Dedifferentiated amniotic fluid mesenchymal stem cell (primary cell): ENCODE results near the gene ITCH.
"Not testable (repeated sequence)": the region's sequence is repeated elsewhere in the genome, so short reads cannot be mapped to it uniquely, and the experiment has no call there.

Experiments
- DNase-seq: peaks from one replicate; pipeline ENCODE4 v3.0.0-alpha.2; 2016; ENCODE audit errors: extremely low spot score

ITCH gene

DNA sequence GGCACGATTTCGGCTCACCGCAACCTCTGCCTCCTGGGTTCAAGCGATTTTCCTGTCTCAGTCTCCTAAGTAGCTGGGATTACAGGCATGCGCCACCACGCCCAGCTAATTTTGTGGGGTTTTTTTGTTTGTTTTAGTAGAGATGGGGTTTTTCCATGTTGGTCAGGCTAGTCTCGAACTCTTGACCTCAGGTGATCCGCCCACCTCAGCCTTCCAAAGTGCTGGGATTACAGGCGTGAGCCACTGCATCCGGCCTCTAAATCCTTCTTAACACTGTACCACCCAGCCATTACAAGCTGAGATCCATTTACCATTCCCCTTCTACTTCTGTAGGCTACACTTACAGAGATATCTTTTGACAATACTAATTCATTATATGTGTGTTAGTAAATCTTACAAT lies 51.5 kb downstream of the ITCH start:
- not testable (repeated sequence) for DNase-seq

DNA sequence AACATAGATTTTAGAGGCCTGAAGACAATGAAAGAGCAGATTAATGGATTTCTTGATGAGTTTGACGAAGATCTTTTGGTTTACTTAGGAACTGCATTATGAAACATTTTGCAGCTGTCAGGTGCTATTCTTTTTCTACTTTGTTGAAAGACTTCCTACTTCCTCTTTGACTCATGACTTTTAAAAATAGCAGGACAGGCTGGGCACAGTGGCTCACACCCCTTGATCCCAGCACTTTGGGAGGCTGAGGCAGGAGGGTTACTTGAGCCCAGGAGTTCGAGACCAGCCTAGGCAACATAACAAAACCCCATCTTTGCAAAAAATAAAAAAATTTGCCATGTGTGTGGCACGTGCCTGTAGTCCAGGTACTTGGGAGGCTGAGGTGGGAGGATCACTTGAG lies 52.0 kb downstream of the ITCH start:
- DNase-seq = no peak

DNA sequence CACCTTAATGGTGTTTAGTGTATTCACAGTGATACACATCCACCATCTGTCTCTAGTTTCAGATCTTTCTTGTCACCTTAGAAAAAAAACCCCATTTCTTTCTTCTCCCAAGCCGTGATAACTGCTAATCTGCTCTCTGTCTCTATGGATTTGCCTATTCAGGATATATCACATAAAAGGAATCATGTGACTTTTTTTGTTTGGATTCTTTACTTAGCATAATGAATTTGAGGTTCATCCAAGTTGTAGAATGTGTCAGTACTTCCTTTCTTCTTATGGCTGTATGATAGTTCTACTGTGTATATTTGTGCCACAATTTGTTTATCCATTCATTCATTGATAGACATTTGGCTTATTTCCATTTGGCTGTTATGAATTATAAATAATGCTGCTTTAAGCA lies 57.1 kb downstream of the ITCH start:
- no peak for DNase-seq

DNA sequence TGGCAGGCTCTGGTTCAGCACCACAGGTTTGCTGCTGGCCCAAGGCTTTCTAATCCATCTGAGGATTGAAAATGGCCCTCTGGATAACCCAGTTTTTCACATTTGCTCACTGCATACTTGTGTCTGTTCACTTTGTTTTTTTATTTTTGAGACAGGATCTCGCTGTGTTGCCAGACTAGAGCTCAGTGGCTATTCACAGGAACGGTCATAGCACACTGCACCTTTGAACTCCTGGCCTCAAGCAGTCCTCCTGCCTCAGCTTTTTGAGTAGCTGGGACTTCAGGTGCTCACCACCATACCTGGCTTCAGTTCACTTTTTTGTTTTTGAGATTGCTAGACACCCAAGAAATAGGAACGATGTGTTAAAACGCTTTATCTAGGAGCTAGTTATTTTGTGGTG lies 57.9 kb downstream of the ITCH start:
- no peak for DNase-seq

DNA sequence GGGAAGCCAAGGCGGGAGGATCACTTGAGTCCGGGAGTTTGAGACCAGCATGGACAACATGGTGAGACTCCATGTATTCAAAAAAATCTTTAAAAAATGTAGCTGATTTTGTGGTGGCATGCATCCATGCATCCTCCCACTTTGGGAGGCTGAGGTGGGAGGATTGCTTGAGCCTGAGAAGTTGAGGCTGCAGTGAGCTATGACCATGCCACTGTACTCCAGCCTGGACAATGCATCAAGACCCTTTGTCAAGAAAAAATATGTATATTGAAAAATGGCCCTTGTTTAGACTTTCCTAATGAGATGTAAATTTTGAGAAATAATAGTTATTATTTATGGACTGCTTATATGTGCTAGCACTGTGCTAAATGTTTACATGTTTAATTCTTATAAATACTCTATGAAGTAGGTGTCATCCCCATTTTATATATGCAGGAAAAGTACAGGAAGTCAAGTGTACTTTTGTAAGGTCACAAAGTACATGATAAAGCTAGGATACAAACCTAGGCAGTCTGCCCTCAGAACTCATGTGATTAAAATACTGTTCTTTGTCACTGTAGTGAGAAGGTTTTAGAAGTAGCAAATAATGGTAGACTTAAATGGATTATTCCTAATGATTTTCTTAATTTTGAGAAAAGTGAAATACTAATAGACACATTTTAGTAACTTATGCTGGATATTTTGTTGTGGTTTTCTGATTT lies 58.8 kb downstream of the ITCH start:
- no peak for DNase-seq

DNA sequence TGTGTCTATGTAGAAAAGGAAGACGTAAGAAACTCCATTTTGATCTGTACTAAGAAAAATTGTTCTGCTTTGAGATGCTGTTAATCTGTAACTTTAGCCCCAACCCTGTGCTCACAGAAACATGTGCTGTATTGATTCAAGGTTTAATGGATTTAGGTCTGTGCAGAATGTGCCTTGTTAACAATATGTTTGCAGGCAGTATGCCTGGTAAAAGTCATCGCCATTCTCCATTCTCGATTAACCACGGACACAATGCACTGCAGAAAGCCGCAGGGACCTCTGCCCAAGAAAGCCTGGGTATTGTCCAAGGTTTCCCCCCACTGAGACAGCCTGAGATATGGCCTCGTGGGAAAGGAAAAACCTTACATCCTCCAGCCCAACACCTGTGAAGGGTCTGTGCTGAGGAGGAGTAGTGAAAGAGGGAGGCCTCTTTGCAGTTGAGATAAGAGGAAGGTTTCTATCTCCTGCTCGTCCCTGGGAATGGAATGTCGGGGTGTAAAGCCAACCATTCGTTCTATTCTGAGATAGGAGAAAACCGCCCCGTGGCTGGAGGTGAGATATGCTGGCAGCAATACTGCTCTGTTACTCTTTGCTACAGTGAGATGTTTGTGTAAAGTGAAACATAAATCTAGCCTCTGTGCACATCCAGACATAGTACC lies 62.1 kb downstream of the ITCH start:
- not testable (repeated sequence) for DNase-seq

DNA sequence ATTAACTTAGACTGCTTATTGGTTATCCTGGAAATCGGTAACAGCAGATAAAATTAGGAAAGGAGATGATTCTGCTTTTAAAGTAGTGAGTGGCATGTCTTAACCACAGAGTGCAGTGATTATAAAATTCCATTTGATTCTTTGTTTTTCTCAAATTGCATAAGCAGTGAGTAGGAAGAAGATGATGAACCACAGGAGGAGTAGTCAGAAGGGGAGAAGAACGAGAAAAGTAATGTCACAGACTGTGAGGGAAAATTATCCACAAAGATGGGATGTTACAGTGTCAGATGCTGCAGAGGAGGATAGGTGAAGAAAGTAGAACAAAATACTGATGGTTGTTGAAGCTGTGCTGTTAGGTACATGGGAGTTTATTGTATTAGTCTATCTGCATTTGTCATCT lies 63.0 kb downstream of the ITCH start:
- no peak for DNase-seq

DNA sequence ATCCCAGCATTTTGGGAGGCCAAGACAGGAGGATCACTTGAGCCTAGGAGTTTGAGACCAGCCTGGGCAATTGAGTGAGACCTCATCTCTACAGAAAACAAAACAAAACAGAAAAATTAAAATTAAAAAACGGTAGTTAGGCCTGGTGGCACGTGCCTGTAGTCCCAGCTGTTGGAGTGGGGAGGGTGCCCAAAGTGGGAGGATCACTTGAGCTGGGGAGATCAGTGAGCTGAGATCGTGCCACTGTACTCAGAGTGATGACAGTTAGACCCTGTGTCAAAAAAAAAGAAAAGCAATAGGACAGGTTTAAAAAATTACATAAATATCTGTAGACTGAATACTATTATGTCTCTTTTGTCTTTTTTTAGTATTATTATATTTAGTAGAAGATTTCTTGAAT lies 64.3 kb downstream of the ITCH start:
- DNase-seq = no peak

DNA sequence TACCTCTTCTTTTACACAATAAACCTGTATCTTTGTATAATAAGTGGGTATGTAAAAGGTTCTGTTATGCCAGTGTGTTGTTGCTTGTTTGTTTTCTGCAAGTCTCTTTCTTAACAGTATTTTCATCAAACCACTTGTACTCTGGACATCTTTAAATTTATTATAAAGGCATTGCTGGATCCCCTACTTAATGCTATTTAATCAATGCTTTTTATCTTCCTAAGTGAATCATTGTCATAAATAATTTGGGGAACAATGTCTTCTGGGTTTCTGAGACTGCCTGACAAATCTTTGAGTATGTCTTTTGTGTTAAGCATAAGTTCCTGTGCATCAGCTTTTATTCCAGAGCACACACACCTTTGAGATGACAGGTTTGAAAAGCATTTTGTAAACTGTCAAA lies 64.7 kb downstream of the ITCH start:
- no peak for DNase-seq

DNA sequence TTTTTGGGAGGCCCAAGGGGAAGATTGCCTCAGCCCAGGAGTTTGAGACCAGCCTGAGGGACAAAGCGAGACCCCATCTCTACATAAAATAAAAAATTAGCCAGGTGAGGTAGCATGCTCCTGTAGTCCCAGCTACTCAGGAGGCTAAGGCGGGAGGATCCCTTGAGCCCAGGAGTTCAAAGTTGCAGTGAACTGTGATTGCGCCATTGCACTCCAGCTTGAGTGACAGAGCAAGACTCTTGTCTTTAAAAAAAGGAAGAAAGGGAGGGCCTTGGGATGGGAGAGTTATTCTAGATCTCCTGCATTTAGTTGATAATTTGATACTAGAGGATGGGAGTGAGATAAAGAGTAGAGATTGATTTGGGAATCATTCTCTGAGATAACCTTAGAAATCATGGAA lies 68.1 kb downstream of the ITCH start:
- DNase-seq = no peak

DNA sequence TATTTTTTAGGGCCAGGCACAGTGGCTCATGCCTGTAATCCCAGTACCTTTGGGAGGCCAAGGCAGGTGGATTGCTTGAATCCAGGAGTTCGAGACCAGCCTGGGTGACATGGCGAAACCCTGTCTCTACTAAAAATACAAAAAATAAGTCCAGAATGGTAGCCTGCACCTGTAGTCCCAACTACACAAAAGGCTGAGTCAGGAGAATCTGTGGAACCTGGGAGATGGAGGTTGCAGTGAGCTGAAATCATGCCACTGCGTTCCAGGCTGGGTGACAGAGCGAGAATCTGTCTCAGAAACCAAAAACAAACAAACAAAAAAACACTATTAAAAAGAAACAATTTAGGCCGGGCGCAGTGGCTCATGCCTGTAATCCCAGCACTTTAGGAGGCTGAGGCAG lies 69.6 kb downstream of the ITCH start:
- DNase-seq = not testable (repeated sequence)

DNA sequence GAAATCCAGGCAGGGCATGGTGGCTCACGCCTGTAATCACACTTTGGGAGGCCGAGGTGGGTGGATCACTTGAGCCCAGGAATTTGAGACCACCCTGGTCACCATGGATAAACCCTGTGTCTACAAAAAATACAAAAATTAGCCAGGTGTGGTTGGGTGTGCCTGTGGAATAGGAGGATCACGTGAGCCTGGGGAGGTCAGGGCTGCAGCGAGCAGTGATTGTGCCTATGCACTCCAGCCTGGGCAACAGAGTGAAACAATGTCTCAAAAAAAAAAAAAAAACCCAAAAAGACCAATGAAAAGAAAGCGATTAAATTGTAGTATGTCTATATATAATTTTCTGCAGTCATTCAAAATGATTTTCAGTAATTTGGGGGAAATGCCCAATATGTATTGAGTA lies 70.3 kb downstream of the ITCH start:
- DNase-seq = no peak

DNA sequence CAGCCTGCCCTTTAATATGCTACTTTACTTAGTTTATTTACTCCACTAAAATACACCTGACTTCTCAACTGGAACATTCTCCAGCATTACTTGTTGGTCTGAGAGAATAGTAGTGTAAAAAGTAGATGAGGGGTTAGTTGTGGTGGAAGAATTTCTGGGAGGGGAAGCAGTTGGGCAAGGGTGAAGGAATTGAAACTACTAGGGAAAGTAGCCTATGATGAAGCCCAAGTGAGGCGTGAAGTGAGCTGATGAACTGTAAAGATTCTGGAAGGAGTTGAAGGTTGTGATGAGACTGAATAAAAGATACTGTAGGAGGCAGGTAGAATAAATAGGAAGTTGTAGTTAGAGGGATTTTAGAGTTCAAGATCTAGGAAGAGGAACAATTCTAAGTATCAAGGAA lies 72.5 kb downstream of the ITCH start:
- no peak for DNase-seq

DNA sequence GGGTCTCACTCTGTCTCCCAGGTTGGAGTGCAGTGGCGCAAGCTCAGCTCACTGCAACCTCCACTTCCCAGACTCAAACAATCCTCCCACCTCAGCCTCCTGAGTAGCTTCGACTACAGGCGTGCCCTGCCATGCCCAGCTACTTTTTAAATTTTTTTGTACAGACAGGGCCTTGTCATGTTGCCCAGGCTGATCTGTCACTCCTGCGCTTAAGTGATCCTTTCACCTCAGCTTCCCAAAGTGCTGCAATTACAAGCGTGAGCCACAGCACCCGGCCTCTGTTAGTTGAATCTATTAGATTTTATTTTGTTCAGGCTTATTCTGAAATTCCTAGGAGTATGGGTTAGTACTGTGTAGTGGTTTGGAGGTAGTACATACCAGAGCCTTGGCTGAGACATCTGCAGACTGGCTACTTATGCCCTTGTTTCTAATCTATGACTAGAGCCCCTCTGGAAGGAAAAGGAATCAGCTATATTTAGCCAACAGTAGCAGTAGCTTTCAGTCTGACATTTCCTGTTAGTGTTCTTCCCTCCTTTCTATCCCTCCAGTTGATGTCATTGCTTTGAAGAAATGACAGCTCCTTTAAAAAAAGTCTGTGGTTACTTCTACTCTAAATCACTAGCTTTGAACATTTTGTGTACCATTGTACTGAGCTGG lies 74.4 kb downstream of the ITCH start:
- no peak for DNase-seq

DNA sequence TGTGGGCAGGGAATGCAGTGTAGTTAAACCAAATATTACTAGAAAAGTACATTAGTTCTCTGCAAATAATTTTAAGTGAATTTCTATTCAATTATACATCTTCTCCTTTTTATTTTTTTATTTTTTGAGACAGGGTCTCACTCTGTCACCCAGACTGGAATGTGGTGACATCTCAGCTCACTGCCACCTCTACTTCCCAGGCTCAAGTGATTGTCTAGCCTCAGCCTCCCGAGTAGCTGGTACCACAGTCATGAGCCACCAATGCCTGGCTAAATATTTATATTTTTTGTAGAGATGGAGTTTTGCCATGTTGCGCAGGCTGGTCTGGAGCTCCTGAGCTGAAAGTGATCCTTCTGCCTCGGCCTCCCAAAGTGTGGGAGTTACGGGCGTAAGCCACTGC lies 76.1 kb downstream of the ITCH start:
- DNase-seq = no peak

DNA sequence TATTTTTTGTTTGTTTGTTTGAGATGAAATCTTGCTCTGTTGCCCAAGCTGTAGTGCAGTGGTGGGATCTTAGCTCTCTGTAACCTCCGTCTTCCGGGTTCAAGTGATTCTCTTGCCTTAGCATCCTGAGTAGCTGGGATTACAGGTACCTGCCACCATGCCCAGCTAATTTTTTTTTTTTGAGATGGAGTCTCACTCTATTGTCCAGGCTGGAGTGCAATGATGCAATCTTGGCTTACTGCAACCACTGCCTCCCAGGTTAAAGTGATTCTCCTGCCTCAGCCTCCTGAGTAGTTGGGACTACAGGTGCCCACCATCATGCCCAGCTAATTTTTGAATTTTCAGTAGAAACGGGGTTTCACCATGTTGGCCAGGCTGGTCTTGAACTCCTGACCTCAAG lies 78.3 kb downstream of the ITCH start:
- DNase-seq = not testable (repeated sequence)

DNA sequence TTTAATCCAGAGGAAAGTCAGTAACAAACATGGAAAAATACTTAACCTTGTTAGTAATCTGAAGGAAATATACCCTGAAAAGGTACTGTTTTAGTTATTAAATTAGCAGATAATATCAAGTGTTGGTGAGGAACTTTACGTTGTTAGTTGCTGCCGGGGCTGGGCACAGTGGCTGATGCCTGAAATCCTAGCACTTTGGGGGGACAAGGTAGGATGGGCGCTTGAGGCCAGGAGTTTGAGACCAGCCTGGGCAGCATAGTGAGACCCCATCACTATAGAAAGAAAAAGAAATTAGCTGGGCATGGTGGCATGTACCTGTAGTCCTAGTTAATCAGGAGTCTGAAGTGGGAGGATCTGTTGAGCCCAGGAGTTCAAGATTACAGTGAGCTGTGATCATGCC lies 80.5 kb downstream of the ITCH start:
- DNase-seq = no peak

DNA sequence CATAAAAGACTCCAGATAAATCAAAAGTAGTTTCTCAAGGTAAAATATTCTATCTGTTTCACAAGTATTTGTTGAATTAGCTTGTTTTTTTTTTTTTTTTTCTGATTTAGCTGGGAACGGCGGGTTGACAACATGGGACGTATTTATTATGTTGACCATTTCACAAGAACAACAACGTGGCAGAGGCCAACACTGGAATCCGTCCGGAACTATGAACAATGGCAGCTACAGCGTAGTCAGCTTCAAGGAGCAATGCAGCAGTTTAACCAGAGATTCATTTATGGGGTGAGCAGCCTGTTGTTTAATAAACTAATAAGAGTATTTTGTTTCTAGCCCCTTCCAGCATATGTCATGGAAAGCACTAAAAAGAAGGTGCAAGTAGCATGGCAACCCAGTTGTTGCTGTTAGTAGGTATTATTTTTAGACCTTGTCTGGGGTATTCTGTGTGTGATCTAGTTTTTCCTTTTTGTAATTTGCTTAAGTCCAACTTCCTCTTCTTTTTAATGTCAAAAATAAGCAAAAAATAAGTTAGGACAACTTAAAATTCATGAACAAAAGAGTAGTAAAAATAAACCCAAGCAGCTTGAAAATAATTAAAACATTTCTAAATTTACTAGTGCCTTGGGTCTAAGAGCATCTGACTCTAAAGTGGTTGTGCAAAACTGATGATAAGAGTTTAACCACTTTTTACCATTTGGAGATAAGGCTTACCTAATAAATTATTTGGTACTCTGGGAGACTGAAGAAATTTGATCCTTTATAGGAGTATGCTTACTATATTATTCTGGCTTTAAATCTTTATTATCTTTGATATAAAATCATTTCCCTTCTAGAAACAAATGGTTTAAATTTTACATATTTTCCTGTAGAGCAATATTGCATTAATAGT lies 82.3 kb downstream of the ITCH start:
- no peak for DNase-seq

DNA sequence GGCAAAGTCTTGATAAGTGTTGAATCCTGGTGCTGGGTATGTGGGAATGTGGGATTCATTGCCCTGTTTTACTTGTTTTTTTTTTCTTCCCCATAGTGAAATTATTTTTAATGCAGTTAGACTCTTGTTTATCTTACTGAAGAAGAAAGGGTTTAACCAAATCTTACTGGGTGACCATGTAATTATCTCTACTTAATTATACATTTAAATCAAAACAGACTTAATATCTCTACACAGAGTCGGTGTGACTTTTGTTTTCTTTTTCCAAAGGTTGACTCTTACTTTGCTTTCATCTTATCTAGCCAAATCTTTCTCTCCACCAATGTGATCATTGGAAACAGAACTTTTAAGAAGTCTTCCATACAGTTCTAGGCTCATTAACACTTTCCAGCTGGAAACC lies 85.4 kb downstream of the ITCH start:
- DNase-seq = no peak

DNA sequence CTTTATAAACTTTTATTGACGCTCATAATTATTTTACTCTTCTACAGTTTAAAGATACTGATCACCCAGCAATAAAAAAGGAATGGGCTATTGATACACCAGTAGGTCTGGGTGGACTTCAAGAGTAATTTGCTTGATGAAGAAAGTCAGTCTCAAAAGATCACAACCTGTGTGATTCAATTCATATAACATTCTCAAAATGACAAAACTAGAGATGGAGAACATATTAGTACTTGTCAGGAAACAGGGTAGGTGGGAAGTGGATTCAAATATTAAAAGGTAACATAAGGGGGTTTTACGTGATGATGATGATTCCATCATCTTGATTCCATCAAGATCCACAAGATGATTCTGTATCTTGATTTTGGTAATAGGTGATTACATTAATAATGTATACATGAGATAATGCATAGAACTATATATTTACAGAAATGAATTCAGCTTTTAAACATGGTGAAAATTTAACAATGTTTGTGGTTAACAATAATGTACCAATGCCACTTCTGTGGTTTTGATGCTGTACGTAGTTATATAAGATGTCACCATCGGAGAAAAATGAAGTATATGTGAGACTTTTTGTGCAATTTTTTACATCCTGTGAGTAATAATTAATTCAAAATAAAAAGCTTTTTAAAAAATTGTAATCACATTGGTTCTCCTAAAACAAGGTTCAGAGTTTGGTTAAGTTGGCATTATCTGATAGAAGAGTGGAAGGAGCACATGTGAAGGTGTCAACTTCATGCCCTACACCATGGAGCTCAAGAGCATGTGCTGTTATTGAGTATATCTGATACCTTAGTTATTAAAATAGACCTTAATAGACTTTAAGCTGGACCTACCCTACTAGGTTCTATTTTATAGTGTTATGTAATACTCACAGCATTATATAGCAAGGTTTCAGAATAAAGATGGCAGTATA lies 86.9 kb downstream of the ITCH start:
- DNase-seq = no peak

DNA sequence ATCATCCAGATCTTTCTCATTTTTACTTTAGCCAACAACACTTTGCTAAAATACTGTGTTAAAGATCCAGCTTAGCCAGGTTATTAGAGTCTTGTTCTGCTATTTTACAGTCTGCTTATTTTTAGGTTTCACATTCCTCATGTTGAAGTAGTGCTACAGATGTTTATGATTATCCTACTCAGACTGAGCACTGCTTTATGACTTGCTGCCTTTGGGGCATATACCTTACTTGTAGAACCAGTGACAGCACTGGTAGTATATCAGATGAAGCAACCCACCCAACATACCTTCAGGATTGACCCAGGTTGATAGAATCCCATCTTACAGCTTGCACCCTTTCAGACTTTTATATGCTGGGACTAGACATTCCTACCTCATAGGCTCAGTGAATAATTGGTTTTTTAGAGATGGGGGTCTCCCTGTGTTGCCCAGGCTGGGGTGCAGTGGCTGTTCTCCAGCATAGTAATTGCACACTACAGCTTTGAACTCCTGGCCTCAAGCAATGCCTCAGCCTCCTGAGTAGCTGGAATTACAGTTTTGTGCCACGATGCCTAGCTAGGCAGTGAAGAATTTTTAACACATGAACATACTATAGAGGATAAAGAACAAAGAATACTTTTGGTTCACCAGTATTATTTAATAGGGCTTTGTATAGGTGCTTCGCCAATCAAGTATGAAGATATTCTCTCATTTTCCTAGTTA lies 89.4 kb downstream of the ITCH start:
- peak; percentile 71 for DNase-seq
